ENCODE results near the gene KLF5.
A peak's percentile ranks its signal among the peaks of the same experiment; 100 is the strongest.

Gene KLF5

DNA sequence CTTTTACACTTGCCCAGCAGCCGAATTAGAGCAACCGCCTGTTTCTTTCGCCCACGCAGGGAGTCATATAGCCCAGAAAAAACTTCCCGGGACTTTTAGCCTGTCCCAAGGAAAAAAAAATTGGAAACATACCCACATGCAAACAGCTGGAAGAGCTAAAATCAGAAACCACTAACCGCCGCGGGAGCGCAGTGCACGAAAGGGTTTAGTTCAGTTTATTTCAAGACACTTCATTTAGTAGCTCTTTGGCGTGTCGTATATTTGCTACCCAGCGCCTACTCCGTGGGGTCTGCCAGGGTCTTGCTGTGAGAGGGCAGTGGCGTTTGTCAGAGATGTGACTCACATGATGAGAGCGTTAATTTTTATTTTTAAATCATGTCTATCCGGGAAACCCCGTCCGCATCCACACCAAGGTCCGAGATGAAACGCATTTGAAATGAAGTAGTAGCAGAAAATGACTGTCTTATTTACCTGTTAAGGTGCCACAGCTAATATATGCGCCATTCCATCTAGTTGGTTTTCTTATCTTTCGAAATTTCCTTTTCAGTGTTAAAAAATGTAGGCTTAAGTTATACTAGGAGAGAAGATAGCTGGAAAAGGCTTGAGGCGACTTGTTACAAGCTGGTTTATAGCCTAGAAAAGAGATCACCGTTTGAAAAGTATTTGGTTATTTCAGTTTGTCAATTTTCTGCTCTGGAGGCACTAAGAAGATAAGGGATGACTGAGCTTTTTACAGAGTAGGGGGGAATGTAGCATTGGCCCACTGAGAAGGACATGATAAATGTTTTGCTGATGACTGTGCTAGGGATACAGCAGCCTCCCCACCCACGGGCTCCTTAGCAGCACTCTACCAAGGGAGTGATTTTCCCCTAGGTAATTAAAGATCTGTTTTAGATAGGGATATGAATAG, 1.7 kb downstream of the KLF5 start:
- peak; percentile 62 to 71 (median 69) for DNase-seq

DNA sequence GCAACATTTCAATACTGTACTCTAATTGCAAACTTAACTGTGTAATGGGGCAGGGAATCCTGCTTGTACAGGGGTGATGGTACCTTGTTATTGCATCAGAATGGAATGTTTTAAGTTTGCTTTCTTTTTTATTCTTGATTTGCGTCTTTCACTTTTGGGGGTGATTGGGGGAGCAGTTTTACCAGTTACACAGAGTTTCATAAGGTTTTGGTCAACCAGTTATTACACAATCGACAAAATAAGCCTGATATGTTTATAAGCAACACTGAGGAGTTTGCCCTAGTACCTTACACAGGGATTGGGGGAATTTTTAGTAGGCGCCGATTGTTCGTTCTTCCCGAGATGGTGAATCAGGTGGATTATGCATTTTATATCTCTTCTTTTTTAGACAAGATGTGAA, 2.7 kb downstream of the KLF5 start:
- no peak for DNase-seq

DNA sequence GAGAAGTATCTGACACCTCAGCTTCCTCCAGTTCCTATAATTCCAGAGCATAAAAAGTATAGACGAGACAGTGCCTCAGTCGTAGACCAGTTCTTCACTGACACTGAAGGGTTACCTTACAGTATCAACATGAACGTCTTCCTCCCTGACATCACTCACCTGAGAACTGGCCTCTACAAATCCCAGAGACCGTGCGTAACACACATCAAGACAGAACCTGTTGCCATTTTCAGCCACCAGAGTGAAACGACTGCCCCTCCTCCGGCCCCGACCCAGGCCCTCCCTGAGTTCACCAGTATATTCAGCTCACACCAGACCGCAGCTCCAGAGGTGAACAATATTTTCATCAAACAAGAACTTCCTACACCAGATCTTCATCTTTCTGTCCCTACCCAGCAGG, 3.1 kb downstream of the KLF5 start:
- peak in 1 of 3 experiments; percentile 56 for DNase-seq

DNA sequence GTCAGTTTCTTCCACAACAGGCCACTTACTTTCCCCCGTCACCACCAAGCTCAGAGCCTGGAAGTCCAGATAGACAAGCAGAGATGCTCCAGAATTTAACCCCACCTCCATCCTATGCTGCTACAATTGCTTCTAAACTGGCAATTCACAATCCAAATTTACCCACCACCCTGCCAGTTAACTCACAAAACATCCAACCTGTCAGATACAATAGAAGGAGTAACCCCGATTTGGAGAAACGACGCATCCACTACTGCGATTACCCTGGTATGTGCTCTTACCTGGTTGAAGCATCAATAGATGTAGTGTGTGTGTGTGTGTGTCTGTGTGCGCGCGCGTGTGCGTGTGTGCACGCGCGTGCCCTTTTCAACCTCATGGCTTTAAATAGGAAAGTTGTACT, 3.7 kb downstream of the KLF5 start:
- no peak for DNase-seq

DNA sequence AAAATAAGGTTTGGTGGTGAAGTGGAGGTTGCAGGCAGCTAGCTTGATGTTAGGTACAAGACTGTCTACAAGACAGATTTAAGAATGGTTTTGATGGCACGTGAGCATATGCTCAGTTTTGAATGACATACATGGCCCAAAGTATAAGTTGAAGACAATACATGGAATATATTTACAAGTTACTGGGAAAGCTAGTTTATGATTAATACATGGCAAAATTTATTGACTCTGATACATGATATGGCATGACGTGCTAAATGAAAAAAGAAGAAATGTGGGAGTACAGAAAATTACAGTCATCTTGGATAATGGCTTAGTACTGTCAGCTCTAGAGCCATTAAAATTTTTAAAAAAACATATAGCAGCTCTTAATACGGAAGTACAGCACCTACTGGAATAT, 4.4 kb downstream of the KLF5 start:
- DNase-seq, result peak in 2 of 3 experiments; percentile 27 to 76

DNA sequence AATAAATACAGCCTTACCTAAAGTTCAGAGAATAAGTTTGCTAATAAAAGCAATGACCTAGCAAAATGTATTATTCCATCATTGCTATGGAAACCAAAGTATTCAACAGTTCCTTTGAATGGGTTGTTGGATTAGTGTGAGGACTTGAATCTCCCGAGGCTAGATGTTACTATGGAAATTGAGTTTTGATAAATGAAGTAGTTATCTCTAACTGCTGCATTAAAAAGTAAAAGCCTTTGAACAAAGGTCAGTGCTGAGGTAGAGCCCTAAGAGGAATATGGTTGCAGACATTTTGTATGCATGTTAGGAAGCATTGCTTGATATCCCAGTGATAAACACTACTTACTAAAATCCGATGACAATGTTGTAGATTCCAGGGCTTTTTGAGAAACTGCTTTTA, 6.2 kb downstream of the KLF5 start:
- peak in 1 of 3 experiments; percentile 42 for DNase-seq

DNA sequence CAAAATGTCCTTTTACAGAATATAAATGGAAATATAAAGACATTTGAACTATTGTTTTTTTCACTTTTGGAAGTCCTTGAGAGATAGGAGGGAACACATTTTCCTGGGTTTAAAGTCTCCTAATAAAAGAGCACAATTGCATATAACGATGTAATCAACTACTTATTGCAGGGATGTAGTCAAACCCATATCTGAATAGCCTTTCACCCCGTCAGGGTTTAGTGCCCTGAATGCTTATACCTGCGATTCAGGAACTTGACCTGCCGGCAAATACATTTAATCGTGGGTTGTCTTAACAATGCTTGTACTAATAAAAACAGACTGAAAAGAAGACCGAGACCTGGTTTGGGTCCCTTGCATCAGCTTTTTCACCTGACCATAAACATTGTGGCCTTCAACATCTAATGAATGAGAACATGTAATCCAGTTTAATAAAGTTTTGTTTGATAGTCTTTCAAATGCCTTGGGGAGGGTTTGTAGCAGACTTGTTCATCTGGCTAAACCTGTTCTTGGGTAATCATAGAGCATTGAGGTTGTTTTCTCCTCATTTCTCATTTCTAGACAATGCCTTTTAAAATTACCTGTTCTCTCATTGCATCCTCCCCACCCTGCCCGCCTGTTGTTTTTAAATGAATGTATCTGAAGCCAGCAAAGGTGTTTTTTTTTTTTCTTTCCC, 7.0 kb downstream of the KLF5 start:
- peak in 2 of 3 experiments; percentile 75 to 95 for DNase-seq

DNA sequence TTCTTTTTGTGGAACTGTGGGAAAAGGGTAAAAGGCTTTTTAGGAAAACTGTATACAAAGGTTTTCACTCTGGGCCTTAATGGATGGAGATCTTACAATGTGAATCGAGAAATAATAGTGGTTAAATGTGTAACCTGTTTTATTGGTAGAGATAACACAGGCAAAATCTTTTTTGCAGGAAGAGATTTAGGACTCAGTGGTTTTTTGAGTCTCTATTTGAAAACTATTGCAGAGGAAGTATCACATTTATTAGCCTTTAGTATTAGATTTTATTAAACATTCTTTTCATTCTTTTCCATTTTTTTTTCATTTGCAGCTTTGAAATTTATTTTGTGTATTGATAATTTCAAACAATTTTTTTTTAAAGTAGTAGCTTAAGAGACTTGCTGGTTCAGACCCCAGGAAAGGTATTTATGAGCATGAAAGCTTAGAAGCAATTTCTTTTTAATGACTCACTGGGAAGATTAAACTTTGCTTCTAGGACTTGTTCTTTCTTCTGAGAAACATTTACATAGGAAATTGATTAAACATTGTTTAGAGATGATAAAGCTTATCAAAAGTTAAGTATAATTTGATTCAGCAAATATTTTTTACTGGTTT, 10.5 kb downstream of the KLF5 start:
- DNase-seq, result no peak

DNA sequence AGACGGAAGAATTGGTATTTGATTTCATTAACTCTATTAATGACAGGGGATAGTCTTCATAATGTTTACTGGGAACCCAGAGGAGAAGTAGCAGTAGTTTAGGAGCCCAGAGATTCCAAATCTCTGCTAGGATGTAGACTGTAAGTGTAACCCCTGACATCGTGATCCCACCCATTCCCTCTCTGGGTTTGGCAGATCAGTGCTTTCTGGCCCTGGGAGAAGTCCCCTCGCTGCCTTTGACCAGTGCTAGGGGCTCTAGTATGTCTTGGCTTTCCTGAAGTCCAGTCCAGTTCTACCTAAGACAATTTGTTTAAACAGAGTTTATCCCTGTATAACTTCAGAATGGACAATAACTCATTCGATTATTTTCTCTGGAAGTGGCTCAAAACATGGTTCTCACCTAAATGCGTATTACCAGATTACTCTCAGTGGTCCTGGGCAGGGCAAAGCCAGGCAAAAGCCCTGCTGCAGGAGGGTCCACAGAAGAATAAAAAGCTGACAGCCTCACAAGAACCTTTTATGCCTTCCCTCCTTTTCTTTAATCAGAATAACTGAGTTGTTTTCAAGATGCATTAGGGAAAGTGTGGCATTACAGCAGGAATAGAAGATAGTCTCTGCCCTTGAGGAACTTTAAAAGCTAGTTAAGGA, 11.8 kb downstream of the KLF5 start:
- DNase-seq, result no peak

DNA sequence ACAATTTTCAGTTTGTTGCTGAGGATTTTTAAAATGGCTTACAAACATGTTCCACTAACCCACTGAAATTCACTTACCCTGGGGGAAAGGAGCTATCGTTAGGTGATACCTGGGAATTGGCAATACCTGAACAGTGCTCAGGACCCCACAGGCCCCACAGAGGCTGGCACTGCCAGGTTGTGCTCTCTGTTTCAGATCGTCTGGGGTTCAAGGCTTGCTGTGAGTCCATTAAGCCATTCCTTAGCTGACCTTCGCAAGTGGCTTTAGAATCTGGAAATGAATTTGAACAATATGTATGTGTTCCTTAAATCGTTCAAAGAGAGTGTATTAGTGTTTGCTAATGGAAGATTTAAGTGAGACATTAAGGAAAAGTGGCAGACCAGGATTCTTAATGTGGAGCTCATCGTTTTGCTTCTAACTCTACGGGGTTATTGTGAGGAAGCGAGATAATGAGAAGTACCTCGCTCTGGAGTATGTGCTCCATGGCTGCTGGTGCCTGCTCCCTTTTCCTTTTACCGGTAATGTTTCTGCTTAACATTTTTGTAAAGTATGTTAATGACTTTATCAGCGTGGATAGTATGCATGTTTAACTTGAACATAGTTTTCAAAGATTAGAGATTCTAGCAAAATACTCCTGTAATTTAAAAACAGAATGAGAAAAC, 13.6 kb downstream of the KLF5 start:
- no peak for DNase-seq

DNA sequence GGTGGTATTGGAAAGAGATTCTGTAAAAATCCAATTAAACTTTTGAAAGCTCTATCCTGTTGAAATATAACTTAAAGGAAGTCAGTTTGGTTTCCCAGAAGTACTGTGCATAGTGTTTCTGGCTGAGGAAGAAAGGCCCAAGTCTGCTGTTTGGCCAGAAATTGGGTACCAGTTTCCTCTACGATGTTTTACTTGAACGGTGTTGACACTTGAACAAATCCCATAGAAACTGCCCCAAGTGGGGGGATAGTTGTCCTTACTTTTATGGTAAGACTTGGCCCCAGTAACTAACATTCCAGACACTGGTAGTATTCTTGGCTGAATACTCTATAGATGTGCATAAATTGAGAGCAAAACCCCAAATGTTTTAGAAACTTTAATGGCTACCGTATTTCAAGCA, 14.2 kb downstream of the KLF5 start:
- DNase-seq, result no peak

DNA sequence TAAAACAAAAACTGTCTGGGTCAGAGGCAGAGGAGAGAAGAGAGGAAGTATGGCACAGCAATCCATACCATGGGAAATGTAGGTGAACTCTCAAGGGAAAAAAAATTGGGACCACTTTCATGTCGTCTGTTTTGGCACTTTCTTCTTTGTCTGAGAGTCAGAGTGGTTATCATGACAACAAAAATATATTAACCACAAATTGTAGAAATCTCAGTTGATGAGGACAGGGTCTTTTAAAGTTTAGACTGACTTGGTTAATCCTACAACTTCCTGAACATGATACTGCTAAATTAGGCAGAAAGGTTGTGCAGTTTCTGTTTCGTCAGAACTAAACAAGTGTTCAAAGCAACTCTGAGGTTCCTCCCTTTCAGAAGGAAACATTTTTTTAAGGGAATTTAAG, 15.2 kb downstream of the KLF5 start:
- no peak for DNase-seq

DNA sequence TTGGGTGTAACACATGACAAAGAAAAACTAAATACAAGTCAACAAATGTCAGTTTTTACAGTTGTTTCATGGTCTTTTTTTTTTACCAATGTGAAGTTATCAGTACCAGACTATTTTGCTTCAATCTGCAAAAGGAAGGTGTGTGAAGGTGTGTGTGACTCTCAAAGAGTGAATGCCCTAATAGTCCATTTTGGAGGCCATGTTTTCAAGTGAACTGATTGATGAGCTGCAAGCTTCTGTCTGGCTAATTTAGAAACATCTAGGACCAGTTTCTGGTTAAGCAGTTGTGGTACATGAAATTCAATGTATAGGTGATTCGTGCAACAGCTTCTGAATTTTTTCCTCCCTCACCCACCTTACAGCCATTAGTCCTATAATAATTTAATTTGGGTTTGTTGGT, 16.1 kb downstream of the KLF5 start:
- peak in 1 of 3 experiments; percentile 55 for DNase-seq

DNA sequence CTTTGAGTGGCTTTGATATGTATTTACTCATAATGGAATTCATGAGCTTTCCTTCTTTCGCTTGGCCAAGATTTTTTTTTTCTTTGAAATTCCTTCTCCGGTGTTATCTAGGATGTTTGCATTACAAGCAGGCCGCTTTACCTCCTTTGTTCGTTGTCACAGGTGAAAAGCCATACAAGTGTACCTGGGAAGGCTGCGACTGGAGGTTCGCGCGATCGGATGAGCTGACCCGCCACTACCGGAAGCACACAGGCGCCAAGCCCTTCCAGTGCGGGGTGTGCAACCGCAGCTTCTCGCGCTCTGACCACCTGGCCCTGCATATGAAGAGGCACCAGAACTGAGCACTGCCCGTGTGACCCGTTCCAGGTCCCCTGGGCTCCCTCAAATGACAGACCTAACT, 16.7 kb downstream of the KLF5 start:
- peak in 2 of 3 experiments; percentile 15 to 45 for DNase-seq

DNA sequence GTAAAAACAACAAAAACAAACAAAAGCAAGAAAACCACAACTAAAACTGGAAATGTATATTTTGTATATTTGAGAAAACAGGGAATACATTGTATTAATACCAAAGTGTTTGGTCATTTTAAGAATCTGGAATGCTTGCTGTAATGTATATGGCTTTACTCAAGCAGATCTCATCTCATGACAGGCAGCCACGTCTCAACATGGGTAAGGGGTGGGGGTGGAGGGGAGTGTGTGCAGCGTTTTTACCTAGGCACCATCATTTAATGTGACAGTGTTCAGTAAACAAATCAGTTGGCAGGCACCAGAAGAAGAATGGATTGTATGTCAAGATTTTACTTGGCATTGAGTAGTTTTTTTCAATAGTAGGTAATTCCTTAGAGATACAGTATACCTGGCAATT, 17.1 kb downstream of the KLF5 start:
- peak in 1 of 3 experiments; percentile 45 for DNase-seq

DNA sequence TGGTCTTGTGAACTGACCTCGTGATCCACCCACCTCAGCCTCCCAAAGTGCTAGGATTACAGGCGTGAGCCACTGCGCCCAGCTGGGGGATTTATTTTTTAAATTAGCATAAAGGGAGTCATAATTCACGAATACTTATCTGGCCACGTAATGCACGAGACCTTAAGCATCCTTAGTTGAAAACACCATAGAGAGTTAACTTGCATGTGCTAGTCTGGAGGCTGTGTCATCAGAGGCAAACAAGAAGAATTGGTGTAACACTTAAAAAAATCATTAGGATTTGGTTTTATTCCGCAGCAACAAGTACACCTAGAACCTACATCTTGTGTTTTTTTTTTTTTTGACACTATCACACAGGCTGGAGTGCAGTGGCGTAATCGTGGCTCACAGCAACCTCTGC, 19.1 kb downstream of the KLF5 start:
- no peak for DNase-seq

DNA sequence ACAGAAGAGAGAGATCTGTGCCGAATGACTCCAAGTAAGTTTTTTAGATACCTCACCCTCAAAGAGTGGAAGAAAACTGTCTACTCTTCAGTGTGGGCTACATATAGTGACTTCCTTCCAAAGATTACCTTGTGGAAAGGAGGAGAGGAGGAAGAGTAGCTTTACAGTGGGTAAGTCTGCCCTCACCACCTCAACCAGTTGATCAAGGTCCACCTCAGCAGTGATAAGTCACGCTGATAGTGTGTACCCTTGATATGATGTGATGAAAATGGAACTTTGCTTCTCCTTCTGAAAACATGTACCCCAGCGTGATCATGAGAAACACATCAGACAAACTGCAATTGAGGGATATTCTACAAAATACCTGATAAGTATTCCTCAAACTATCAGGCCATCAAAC, 20.6 kb downstream of the KLF5 start:
- no peak for DNase-seq

DNA sequence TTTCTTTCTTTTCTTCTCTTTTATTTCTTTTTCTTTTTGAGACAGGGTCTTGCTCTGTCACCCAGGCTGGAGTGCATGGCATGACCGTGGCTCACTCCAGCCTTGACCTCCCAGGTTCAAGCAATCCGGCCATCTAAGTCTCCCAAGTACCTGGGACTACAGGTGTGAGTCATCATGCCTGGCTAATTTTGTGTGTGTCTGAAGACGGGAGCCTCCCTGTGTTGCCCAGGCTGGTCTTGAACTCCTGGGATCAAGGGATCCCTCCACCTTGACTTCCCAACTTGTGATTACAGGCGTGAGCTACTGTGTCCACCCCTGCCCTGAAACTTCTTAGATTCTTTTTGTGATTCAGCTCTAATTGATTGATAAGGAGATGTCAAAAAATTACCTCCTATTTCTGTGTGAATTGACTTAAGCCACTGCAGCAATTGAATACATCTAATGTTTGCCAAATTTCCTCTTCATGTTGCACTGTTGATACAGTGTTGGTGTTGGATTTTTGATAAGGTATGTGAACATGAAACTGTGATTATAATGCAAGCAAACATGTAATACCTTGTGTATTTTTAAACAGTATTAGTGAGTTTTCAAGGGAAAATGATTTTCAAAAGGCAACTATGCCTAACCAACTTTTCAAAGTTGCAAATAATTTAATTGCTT, 22.6 kb downstream of the KLF5 start:
- no peak for DNase-seq

DNA sequence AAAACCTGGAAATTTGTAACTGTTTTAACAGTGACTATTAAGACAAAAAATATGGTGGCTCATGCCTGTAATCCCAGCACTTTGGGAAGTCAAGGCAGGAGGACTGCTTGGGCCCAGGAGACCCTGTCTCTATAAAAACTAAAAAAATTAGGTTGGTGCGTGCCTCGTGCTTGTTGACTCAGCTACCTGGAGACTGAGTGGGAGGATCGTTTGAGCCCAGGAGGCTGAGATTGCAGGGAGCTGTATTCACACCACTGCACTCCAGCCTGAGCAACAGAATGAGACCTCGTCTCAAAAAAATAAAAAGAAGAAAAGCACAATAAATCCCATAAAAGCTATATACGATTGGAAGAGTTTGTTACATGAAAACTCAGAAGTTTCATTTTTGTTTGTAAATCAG, 23.7 kb downstream of the KLF5 start:
- DNase-seq, result peak in 1 of 3 experiments; percentile 34

DNA sequence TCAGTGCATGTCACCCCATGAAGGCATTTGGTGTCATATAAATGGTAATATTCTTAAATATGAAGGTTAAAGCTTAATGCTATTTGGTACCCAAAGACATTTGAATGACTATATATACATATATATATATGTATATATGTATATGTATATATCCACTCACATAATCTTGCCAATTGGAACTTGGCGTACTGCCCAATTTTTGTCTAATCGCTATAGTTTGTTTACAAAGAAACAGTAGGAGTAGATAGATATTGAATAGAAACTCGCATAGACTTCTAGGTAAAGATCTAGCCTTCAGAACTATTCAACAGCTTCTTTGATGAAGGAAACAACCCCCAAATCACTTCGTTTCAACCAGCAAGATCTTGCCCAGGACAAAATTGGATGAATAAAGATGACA, 24.1 kb downstream of the KLF5 start:
- DNase-seq, result peak in 1 of 3 experiments; percentile 53

DNA sequence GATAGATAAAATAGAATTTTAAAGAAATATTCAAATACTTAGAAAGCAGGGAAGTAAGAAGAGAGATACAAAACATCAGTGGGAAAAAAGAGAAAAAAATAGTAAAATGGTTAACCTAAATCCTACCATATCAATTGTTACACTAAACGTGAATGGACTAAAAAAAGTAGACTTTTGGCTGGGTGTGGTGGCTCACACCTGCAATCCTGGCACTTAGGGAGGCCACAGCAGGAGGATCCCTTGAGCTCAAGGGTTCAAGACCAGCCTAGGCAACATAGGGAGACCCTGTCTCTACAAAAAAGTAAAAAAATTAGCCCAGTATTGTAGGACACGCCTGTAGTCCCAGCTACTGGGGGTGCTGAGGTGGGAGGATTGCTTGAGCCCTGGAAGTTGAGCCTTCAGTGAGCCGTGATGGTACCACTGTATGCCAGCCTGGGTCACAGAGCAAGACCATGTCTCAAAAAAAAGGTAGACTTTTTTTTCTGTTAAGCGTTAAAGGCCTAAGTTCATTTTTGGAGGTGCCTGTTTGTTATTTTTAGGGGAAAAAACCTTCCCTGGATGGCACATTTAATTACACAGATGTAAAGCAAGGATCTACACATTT, 29.6 kb downstream of the KLF5 start:
- no peak for DNase-seq

DNA sequence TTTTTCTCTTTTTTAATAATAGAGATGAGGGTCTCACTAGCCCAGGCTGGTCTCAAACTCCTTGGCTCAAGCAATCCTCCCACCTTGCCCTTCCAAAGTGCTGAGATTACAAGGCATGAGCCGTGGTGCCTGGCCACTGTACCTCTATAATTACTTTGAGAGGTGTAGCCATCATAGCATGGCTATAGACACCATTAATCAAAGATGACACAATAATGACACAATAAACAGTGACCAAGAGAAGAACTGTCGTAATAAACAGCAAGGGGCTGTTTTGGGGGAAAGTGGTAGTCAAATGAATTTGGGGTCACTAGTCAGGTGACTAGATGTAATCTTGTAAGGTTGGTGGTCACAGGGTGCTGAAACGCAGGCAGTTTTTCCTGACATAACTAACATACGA, 30.4 kb downstream of the KLF5 start:
- DNase-seq, result peak in 1 of 3 experiments; percentile 56
